ENCODE results near the gene SLC8A2. TPM values are rescaled to one million over a fixed set of nuclear protein-coding genes. Genes with fewer than 3 reads are reported as not detected.

SLC8A2 gene
- total RNA-seq, 1 donor from 2014 or later = 0.27 TPM

- ATAC-seq (no peak), DNase-seq (no peak)
- Histone ChIP-seq H3K27ac (peak overlapping the region; percentile 71), H3K4me3 (peak overlapping the region; percentile 96), H3K36me3 (peaks cover 11% of the 10 kb centered on the region), H3K27me3 (ENCODE audit: low read depth) (no peaks in the 10 kb centered on the region), H3K4me1 (peaks cover 85% of the 10 kb centered on the region), H3K9me3 (no peaks in the 10 kb centered on the region)
- TF ChIP-seq CTCF (IDR thresholded peaks at IDR 0.05) = no peak
- intact Hi-C loops (cut with DNase I) = no loop called here
These were observed 39.4 kb upstream of the SLC8A2 start for GRCh38 chr19:47511128-47511517.

GRCh38 chr19:47510516-47511127 is 38.9 kb upstream of the SLC8A2 start:
- no peaks in the 10 kb centered on the region for H3K9me3 ChIP-seq
- peaks cover 16% of the 10 kb centered on the region for H3K36me3 ChIP-seq
- ATAC-seq (no peak), DNase-seq (no peak)
- intact Hi-C loops (cut with DNase I) = no loop called here
- H3K4me1 ChIP-seq = peaks cover 82% of the 10 kb centered on the region
- TF ChIP-seq CTCF (IDR thresholded peaks at IDR 0.05) = no peak
- H3K4me3 ChIP-seq = no peak overlapping the region
- H3K27ac ChIP-seq = no peak overlapping the region
- no peaks in the 10 kb centered on the region for H3K27me3 ChIP-seq (ENCODE audit: low read depth)

- no peaks in the 10 kb centered on the region for H3K27me3 ChIP-seq (ENCODE audit: low read depth)
- DNase-seq = no peak
- no peak overlapping the region for H3K4me3 ChIP-seq
- intact Hi-C loops (cut with DNase I) = no loop called here
- peaks cover 23% of the 10 kb centered on the region for H3K36me3 ChIP-seq
- no peak for ATAC-seq
- H3K4me1 ChIP-seq = peaks cover 81% of the 10 kb centered on the region
- no peak overlapping the region for H3K27ac ChIP-seq
- no peaks in the 10 kb centered on the region for H3K9me3 ChIP-seq
- TF ChIP-seq CTCF (IDR thresholded peaks at IDR 0.05) = no peak
These were observed 38.3 kb upstream of the SLC8A2 start for GRCh38 chr19:47509973-47510372.

GRCh38 chr19:47509170-47509847 is 37.6 kb upstream of the SLC8A2 start:
- DNase-seq (no peak), ATAC-seq (no peak)
- intact Hi-C loops (cut with DNase I) = no loop called here
- H3K4me3 ChIP-seq = no peak overlapping the region
- H3K27me3 ChIP-seq (ENCODE audit: low read depth) = no peaks in the 10 kb centered on the region
- H3K9me3 ChIP-seq = no peaks in the 10 kb centered on the region
- H3K36me3 ChIP-seq = peaks cover 26% of the 10 kb centered on the region
- H3K4me1 ChIP-seq = peaks cover 81% of the 10 kb centered on the region
- H3K27ac ChIP-seq = no peak overlapping the region
- TF ChIP-seq CTCF (IDR thresholded peaks at IDR 0.05) = no peak

GRCh38 chr19:47508721-47509120 is 37.0 kb upstream of the SLC8A2 start:
- DNase-seq = no peak
- intact Hi-C loops (cut with DNase I) = no loop called here
- H3K36me3 ChIP-seq = peaks cover 31% of the 10 kb centered on the region

More at GRCh38 chr19:47508721-47509120, 37.0 kb upstream of the SLC8A2 start:
- H3K9me3 ChIP-seq = no peaks in the 10 kb centered on the region
- peaks cover 77% of the 10 kb centered on the region for H3K4me1 ChIP-seq
- H3K27me3 ChIP-seq (ENCODE audit: low read depth) = no peaks in the 10 kb centered on the region
- ATAC-seq = no peak
- H3K4me3 ChIP-seq = no peak overlapping the region
- no peak overlapping the region for H3K27ac ChIP-seq
- TF ChIP-seq CTCF (IDR thresholded peaks at IDR 0.05) = no peak

Measured in lower lobe of right lung (tissue), 2 donors.